Liver (tissue), 9 donors: ENCODE data around the gene TMEM97. TPM values are rescaled to one million over a fixed set of nuclear protein-coding genes. Genes with fewer than 3 reads are reported as not detected.

Source experiments
- DNase-seq: peaks from one replicate; pipeline ENCODE4 v3.0.0-alpha.2; 2017; ENCODE audit warnings: low spot score
- H3K27ac ChIP-seq, 2 donors: one replicate each; pipeline ENCODE4 v1.7.0; 2013; ENCODE audit warnings: inconsistent platforms in 2 of 2, low read length in 2 of 2, control low read depth in 1 of 2, low read depth in 1 of 2, mild to moderate bottlenecking in 1 of 2
- H3K27me3 ChIP-seq, 4 donors: one replicate each; pipeline versions ENCODE4 v1.6.1 to v1.7.0; 2013; ENCODE audit warnings: low read length in 3 of 4, inconsistent platforms in 1 of 4, mild to moderate bottlenecking in 1 of 4, moderate library complexity in 1 of 4; ENCODE audit not compliant: control insufficient read depth in 4 of 4, insufficient read depth in 4 of 4
- H3K36me3 ChIP-seq, 4 donors: one replicate each; pipeline versions ENCODE4 v1.6.1 to v1.7.0; 2013; ENCODE audit warnings: low read length in 3 of 4, mild to moderate bottlenecking in 3 of 4, low read depth in 1 of 4, moderate library complexity in 1 of 4; ENCODE audit not compliant: control insufficient read depth in 4 of 4, insufficient read depth in 3 of 4
- H3K4me1 ChIP-seq, 4 donors: one replicate each; pipeline versions ENCODE4 v1.6.1 to v1.7.0; 2013; ENCODE audit warnings: low read length in 3 of 4, mild to moderate bottlenecking in 3 of 4, moderate library complexity in 1 of 4; ENCODE audit not compliant: control insufficient read depth in 4 of 4, insufficient read depth in 4 of 4
- H3K4me3 ChIP-seq, 3 donors: one replicate each; pipeline versions ENCODE4 v1.6.1 to v1.7.0; 2013; ENCODE audit warnings: low read length in 3 of 3, control low read depth in 1 of 3, low read depth in 1 of 3, mild to moderate bottlenecking in 1 of 3
- H3K9ac ChIP-seq, 2 donors: one replicate each; pipeline ENCODE4 v1.7.0; 2013; ENCODE audit warnings: low read length in 2 of 2, mild to moderate bottlenecking in 2 of 2, moderate library complexity in 2 of 2, control low read depth in 1 of 2, low read depth in 1 of 2
- H3K9me3 ChIP-seq, 4 donors: one replicate each; pipeline versions ENCODE4 v1.6.1 to v1.7.0; 2013; ENCODE audit warnings: low read length in 3 of 4; ENCODE audit not compliant: control insufficient read depth in 4 of 4
- CTCF ChIP-seq: fragments of 150-350 bp; IDR thresholded peaks from 2 replicates; pipeline ENCODE4 v1.5.1; 2017; ENCODE audit warnings: improper control_type of control experiment, low read depth, low read length; ENCODE audit not compliant: missing input control
- EGR1 ChIP-seq, 2 donors: IDR thresholded peaks; 2 replicates each; pipeline ENCODE4 v1.6.1; 2016 to 2018; ENCODE audit warnings: antibody characterized with exemption in 2 of 2, low read depth in 2 of 2
- FOXA2 ChIP-seq: IDR thresholded peaks from 2 replicates; pipeline ENCODE4 v1.6.1; 2016; ENCODE audit warnings: antibody characterized with exemption
- HNF4A ChIP-seq, 2 donors: conservative IDR thresholded peaks; 2 replicates each; pipeline ENCODE4 v1.6.1; 2016; ENCODE audit warnings: antibody characterized with exemption in 2 of 2, mild to moderate bottlenecking in 2 of 2
- HNF4G ChIP-seq: IDR thresholded peaks from 2 replicates; pipeline ENCODE4 v1.6.1; 2016; ENCODE audit warnings: antibody characterized with exemption
- JUND ChIP-seq, 2 donors: IDR thresholded peaks; 2 replicates each; pipeline ENCODE4 v1.6.1; 2016; ENCODE audit warnings: antibody characterized with exemption in 2 of 2
- NR2F2 ChIP-seq: IDR thresholded peaks from 2 replicates; pipeline ENCODE4 v1.6.1; 2016; ENCODE audit warnings: antibody characterized with exemption
- REST ChIP-seq: IDR thresholded peaks from 2 replicates; pipeline ENCODE4 v1.6.1; 2016; ENCODE audit warnings: antibody characterized with exemption, mild to moderate bottlenecking
- RXRA ChIP-seq, 2 donors: IDR thresholded peaks; 2 replicates each; pipeline ENCODE4 v1.6.1; 2017 to 2018; ENCODE audit warnings: antibody characterized with exemption in 2 of 2, mild to moderate bottlenecking in 1 of 2
- TAF1 ChIP-seq: conservative IDR thresholded peaks from 2 replicates; pipeline ENCODE4 v1.6.1; 2016; ENCODE audit warnings: antibody characterized with exemption, mild to moderate bottlenecking
- ZBTB33 ChIP-seq: IDR thresholded peaks from 2 replicates; pipeline ENCODE4 v1.6.1; 2016; ENCODE audit warnings: antibody characterized with exemption
- WGBS: extraction: QIAGEN DNeasy Blood & Tissue Kit; methylation state at CpG from one replicate; pipeline ENCODE4 v1.1.7; 2013; 5-methylcytosine and 5-hydroxymethylcytosine counted together
- polyA plus RNA-seq, 2 donors: library from polyadenylated mRNA; stranded (reverse) in 1 of 2; unstranded in 1 of 2; fragments of 200-250 nt in 1 of 2; fragments of >200 nt in 1 of 2; fragmentation: Nextera tagmentation in 1 of 2; extraction: Ambion mirVana in 1 of 2; gene quantifications; one replicate each; pipeline versions ENCODE4 v1.2.1 to v1.2.3, GENCODE V29; 2013 to 2015
- total RNA-seq, 2 donors: library from RNA; depleted of rRNA; stranded (reverse); fragments of >200 nt; gene quantifications; one replicate each; pipeline ENCODE4 v1.2.3, GENCODE V29; 2014
- donor health status: healthy.
- donor health status: healthy.
- donor health status: healthy.
- donor health status: healthy.
- donor health status: healthy.

The TMEM97 gene
- total and polyA plus RNA-seq, 4 donors, result 29.5 to 90.2 (median 63.5) TPM

- TF ChIP-seq REST (peak; percentile 61), CTCF (peak; percentile 71), JUND (IDR thresholded peaks at IDR 0.05) (peak in 1 of 2 donors; percentile 27)
Observed at GRCh38 chr17:28346746-28347246, 27.8 kb downstream of the TMEM97 start (continued).

GRCh38 chr17:28347261-28347891, 28.4 kb downstream of the TMEM97 start:
- no peak for DNase-seq
- Histone ChIP-seq H3K27me3 (no peaks in the 10 kb centered on the region), H3K4me1 (peaks cover 23 to 67% (median 56%) of the 10 kb centered on the region in 4 donors), H3K36me3 (peaks cover 15 to 57% (median 43%) of the 10 kb centered on the region in 4 donors), H3K9me3 (no peaks in the 10 kb centered on the region), H3K4me3 (peak overlapping the region in 1 of 3 donors; percentile 26), H3K9ac (peak overlapping the region; percentile 45 to 57), H3K27ac (peak overlapping the region; percentile 57 to 89)
- TF ChIP-seq REST, result no peak
- no peak for TF ChIP-seq ZBTB33
- TF ChIP-seq HNF4A (conservative IDR thresholded peaks at IDR 0.05), result peak; percentile 17 to 64
- no peak for TF ChIP-seq EGR1 (IDR thresholded peaks at IDR 0.05; ENCODE audit: low read depth in 2 of 2)
- no peak for TF ChIP-seq FOXA2
- peak in 1 of 2 donors; percentile 56 for TF ChIP-seq RXRA (IDR thresholded peaks at IDR 0.05)
- TF ChIP-seq CTCF, result no peak
- TF ChIP-seq TAF1, result no peak
- TF ChIP-seq NR2F2, result no peak
- TF ChIP-seq HNF4G, result no peak
- WGBS, result 34% methylated on average over 8 of the region's 8 CpGs
